ENCODE measurements around the gene FGF18.

The FGF18 gene

DNA sequence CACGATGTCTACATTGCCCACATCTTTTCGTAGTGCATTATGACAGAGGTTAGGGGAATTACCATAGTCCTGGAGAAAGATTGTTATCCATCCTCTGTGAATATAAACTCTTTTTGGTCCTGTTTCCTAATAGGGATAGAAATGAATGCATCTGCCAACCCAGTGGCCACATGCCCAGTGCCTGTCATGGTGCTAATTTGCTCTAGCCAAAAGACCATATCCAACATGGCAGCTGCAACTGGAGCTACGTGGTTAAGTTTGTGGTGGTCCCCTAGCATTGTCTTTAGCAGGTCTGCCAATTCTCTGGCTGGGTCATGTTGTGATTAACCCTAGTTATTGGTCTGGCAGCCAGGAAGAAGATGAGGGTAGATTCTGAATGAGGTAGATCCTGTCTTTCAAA, 87.5 kb downstream of the FGF18 start:
- no peak for DNase-seq
